ENCODE measurements around the gene TTC3. TPM values are rescaled to one million over a fixed set of nuclear protein-coding genes. Genes with fewer than 3 reads are reported as not detected.
A peak's percentile ranks its signal among the peaks of the same experiment; 100 is the strongest.

TTC3 gene
- total RNA-seq, 1 experiment from 2014 or later = 121 TPM

DNA sequence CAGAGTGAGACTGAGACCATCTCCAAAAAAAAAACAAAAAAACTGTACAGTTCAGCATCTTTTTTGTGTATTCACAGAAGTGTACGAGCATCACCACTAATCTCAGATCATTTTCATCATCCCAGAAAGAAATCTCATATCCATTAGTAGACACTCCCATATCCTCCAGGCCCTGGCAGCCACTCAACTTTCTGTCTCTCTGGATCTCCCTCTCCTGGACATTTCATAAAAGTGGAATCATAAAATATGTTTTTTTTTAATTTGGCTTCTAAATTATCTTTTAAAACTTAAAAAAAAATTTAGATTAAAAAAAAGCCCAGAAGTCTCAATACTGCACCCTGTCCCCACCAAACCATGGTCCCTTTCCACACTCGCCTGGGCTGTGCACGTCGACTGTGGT lies 44.5 kb upstream of the TTC3 start:
- Histone ChIP-seq H3K9me2 (replicated peaks; ENCODE audit: low read length) (no peaks in the 10 kb centered on the region), H3K4me3 (ENCODE audit: low read length) (no peak overlapping the region), H3K9me3 (ENCODE audit: low read length) (no peaks in the 10 kb centered on the region), H3K4me2 (ENCODE audit: low read length) (no peak overlapping the region), H4K20me1 (ENCODE audit: low read length) (no peaks in the 10 kb centered on the region), H3K36me3 (ENCODE audit: low read depth, low read length) (no peaks in the 10 kb centered on the region), H3K27ac (ENCODE audit: low read length) (no peak overlapping the region), H2AFZ (ENCODE audit: low read length) (no peak overlapping the region), H3K4me1 (ENCODE audit: insufficient read depth, low read length) (peaks cover 11% of the 10 kb centered on the region), H3K9ac (ENCODE audit: low read length) (no peak overlapping the region), H3K27me3 (ENCODE audit: low read length) (no peaks in the 10 kb centered on the region), H3F3A (ENCODE audit: low read length, unreplicated experiment) (no peaks in the 10 kb centered on the region), H3K79me2 (ENCODE audit: low read length) (no peaks in the 10 kb centered on the region)
- ATAC-seq (peak; percentile 23; the same call in 1 of the 2 replicates), DNase-seq (peak; percentile 45)
- no TSS peak for BruUV-seq (replicated peaks)
- TF ChIP-seq EZH2phosphoT487 (IDR thresholded peaks at IDR 0.05; ENCODE audit: borderline replicate concordance, low read length) (no peak), EZH2 (IDR thresholded peaks at IDR 0.05; ENCODE audit: low read length, unreplicated experiment) (no peak)
- TF ChIP-seq, protein P1, sequence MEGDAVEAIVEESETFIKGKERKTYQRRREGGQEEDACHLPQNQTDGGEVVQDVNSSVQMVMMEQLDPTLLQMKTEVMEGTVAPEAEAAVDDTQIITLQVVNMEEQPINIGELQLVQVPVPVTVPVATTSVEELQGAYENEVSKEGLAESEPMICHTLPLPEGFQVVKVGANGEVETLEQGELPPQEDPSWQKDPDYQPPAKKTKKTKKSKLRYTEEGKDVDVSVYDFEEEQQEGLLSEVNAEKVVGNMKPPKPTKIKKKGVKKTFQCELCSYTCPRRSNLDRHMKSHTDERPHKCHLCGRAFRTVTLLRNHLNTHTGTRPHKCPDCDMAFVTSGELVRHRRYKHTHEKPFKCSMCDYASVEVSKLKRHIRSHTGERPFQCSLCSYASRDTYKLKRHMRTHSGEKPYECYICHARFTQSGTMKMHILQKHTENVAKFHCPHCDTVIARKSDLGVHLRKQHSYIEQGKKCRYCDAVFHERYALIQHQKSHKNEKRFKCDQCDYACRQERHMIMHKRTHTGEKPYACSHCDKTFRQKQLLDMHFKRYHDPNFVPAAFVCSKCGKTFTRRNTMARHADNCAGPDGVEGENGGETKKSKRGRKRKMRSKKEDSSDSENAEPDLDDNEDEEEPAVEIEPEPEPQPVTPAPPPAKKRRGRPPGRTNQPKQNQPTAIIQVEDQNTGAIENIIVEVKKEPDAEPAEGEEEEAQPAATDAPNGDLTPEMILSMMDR (conservative IDR thresholded peaks at IDR 0.05; ENCODE audit: low read depth, low read length) = peak; percentile 29; the same call in 1 of the 2 replicates
- intact Hi-C loops (cut with micrococcal nuclease) = no loop called here
- CTCF ChIA-PET = no interaction called here
- POLR2A ChIA-PET (ENCODE audit: unreplicated experiment) = no interaction called here

DNA sequence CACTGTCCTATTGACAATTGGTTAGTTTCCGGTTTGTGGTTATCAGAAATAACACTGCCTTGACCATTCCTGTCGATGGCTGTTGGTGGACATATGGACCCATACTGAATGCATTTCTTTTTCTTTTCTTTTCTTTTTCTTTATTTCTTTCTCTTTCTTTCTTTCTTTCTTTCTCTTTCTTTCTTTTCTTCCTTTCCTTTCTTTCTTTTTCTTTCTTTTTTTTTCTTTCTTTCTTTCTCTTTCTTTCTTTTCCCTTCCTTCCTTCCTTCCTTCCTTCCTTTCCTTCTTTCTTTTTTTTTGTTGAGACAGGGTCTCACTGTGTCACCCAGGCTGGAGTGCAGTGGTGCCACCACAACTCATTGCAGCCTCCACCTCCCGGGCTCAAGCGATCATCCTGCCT lies 42.2 kb upstream of the TTC3 start:
- H3K36me3 ChIP-seq (ENCODE audit: low read depth, low read length) = no peaks in the 10 kb centered on the region
- intact Hi-C loops (cut with micrococcal nuclease) = no loop called here
- no peak for DNase-seq
- no peaks in the 10 kb centered on the region for H3K9me2 ChIP-seq (replicated peaks; ENCODE audit: low read length)
- CTCF ChIA-PET = no interaction called here
- H2AFZ ChIP-seq (ENCODE audit: low read length) = no peak overlapping the region
- no peak overlapping the region for H3K27ac ChIP-seq (ENCODE audit: low read length)
- H3K27me3 ChIP-seq (ENCODE audit: low read length) = no peaks in the 10 kb centered on the region
- H3K9me3 ChIP-seq (ENCODE audit: low read length) = no peaks in the 10 kb centered on the region
- no peak overlapping the region for H3K9ac ChIP-seq (ENCODE audit: low read length)
- H3K79me2 ChIP-seq (ENCODE audit: low read length) = no peaks in the 10 kb centered on the region
- no peak overlapping the region for H3K4me2 ChIP-seq (ENCODE audit: low read length)
- no peaks in the 10 kb centered on the region for H3F3A ChIP-seq (ENCODE audit: low read length, unreplicated experiment)
- no peaks in the 10 kb centered on the region for H4K20me1 ChIP-seq (ENCODE audit: low read length)
- POLR2A ChIA-PET (ENCODE audit: unreplicated experiment) = no interaction called here
- BruUV-seq (replicated peaks) = no TSS peak
- ATAC-seq = no peak
- peaks cover 11% of the 10 kb centered on the region for H3K4me1 ChIP-seq (ENCODE audit: insufficient read depth, low read length)
- no peak overlapping the region for H3K4me3 ChIP-seq (ENCODE audit: low read length)
- TF ChIP-seq, protein P1 (conservative IDR thresholded peaks at IDR 0.05; ENCODE audit: low read depth, low read length) = no peak
- TF ChIP-seq EZH2 (IDR thresholded peaks at IDR 0.05; ENCODE audit: low read length, unreplicated experiment) (no peak), EZH2phosphoT487 (IDR thresholded peaks at IDR 0.05; ENCODE audit: borderline replicate concordance, low read length) (no peak)

DNA sequence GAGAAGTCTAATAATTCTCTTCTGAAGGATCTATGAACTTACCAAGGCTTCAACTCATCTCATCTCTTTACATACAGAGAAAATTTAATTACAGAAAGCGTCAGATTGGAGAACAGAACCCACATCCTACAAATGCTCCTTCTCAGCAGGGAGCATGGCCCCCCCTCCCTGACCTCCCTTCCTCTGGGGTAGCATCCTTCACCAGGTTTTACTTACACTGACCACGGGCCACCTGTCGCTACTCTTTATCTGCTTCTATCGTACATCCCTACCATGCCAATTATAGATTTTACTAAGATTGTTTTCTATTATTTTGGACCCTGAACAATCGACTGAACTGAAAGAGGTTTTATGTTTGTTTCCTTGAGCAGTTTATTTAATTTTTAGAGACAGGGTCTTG lies 40.8 kb upstream of the TTC3 start:
- no peak for DNase-seq
- H3K4me1 ChIP-seq (ENCODE audit: insufficient read depth, low read length) = peaks cover 11% of the 10 kb centered on the region
- intact Hi-C loops (cut with micrococcal nuclease) = no loop called here
- H3K4me2 ChIP-seq (ENCODE audit: low read length) = peak overlapping the region; percentile 62
- H3K27ac ChIP-seq (ENCODE audit: low read length) = 0 out of 2 replicates have a peak overlapping the region, but pooled peaks have one; percentile 17
- no peaks in the 10 kb centered on the region for H3F3A ChIP-seq (ENCODE audit: low read length, unreplicated experiment)
- POLR2A ChIA-PET (ENCODE audit: unreplicated experiment) = no interaction called here
- no peaks in the 10 kb centered on the region for H3K79me2 ChIP-seq (ENCODE audit: low read length)
- no peak overlapping the region for H3K9ac ChIP-seq (ENCODE audit: low read length)
- no peak overlapping the region for H2AFZ ChIP-seq (ENCODE audit: low read length)
- no peak for TF ChIP-seq EZH2phosphoT487 (IDR thresholded peaks at IDR 0.05; ENCODE audit: borderline replicate concordance, low read length)
- TF ChIP-seq, protein P1 (conservative IDR thresholded peaks at IDR 0.05; ENCODE audit: low read depth, low read length) = no peak
- no peak for TF ChIP-seq EZH2 (IDR thresholded peaks at IDR 0.05; ENCODE audit: low read length, unreplicated experiment)
- CTCF ChIA-PET = no interaction called here
- no peaks in the 10 kb centered on the region for H4K20me1 ChIP-seq (ENCODE audit: low read length)
- no peaks in the 10 kb centered on the region for H3K9me2 ChIP-seq (replicated peaks; ENCODE audit: low read length)
- H3K9me3 ChIP-seq (ENCODE audit: low read length) = no peaks in the 10 kb centered on the region
- no peaks in the 10 kb centered on the region for H3K36me3 ChIP-seq (ENCODE audit: low read depth, low read length)
- no peak for ATAC-seq
- no TSS peak for BruUV-seq (replicated peaks)
- H3K4me3 ChIP-seq (ENCODE audit: low read length) = no peak overlapping the region
- no peaks in the 10 kb centered on the region for H3K27me3 ChIP-seq (ENCODE audit: low read length)
